Liver (tissue), 9 donors: Measurements from ENCODE around the gene NUCB2. TPM values are rescaled to one million over a fixed set of nuclear protein-coding genes. Genes with fewer than 3 reads are reported as not detected.

Source experiments
- DNase-seq: peaks from one replicate; pipeline ENCODE4 v3.0.0-alpha.2; 2017; ENCODE audit warnings: low spot score
- H3K27ac ChIP-seq, 2 donors: one replicate each; pipeline ENCODE4 v1.7.0; 2013; ENCODE audit warnings: inconsistent platforms in 2 of 2, low read length in 2 of 2, control low read depth in 1 of 2, low read depth in 1 of 2, mild to moderate bottlenecking in 1 of 2
- H3K27me3 ChIP-seq, 4 donors: one replicate each; pipeline versions ENCODE4 v1.6.1 to v1.7.0; 2013; ENCODE audit warnings: low read length in 3 of 4, inconsistent platforms in 1 of 4, mild to moderate bottlenecking in 1 of 4, moderate library complexity in 1 of 4; ENCODE audit not compliant: control insufficient read depth in 4 of 4, insufficient read depth in 4 of 4
- H3K36me3 ChIP-seq, 4 donors: one replicate each; pipeline versions ENCODE4 v1.6.1 to v1.7.0; 2013; ENCODE audit warnings: low read length in 3 of 4, mild to moderate bottlenecking in 3 of 4, low read depth in 1 of 4, moderate library complexity in 1 of 4; ENCODE audit not compliant: control insufficient read depth in 4 of 4, insufficient read depth in 3 of 4
- H3K4me1 ChIP-seq, 4 donors: one replicate each; pipeline versions ENCODE4 v1.6.1 to v1.7.0; 2013; ENCODE audit warnings: low read length in 3 of 4, mild to moderate bottlenecking in 3 of 4, moderate library complexity in 1 of 4; ENCODE audit not compliant: control insufficient read depth in 4 of 4, insufficient read depth in 4 of 4
- H3K4me3 ChIP-seq, 3 donors: one replicate each; pipeline versions ENCODE4 v1.6.1 to v1.7.0; 2013; ENCODE audit warnings: low read length in 3 of 3, control low read depth in 1 of 3, low read depth in 1 of 3, mild to moderate bottlenecking in 1 of 3
- H3K9ac ChIP-seq, 2 donors: one replicate each; pipeline ENCODE4 v1.7.0; 2013; ENCODE audit warnings: low read length in 2 of 2, mild to moderate bottlenecking in 2 of 2, moderate library complexity in 2 of 2, control low read depth in 1 of 2, low read depth in 1 of 2
- H3K9me3 ChIP-seq, 4 donors: one replicate each; pipeline versions ENCODE4 v1.6.1 to v1.7.0; 2013; ENCODE audit warnings: low read length in 3 of 4; ENCODE audit not compliant: control insufficient read depth in 4 of 4
- ATF3 ChIP-seq: IDR thresholded peaks from 2 replicates; pipeline ENCODE4 v1.6.1; 2016; ENCODE audit warnings: antibody characterized with exemption
- CTCF ChIP-seq: fragments of 150-350 bp; IDR thresholded peaks from 2 replicates; pipeline ENCODE4 v1.5.1; 2017; ENCODE audit warnings: improper control_type of control experiment, low read depth, low read length; ENCODE audit not compliant: missing input control
- EGR1 ChIP-seq, 2 donors: IDR thresholded peaks; 2 replicates each; pipeline ENCODE4 v1.6.1; 2016 to 2018; ENCODE audit warnings: antibody characterized with exemption in 2 of 2, low read depth in 2 of 2
- FOXA1 ChIP-seq: IDR thresholded peaks from 2 replicates; pipeline ENCODE4 v1.6.1; 2016; ENCODE audit warnings: antibody characterized with exemption
- FOXA2 ChIP-seq: IDR thresholded peaks from 2 replicates; pipeline ENCODE4 v1.6.1; 2016; ENCODE audit warnings: antibody characterized with exemption
- GABPA ChIP-seq, 2 donors: IDR thresholded peaks in 1 of 2; conservative IDR thresholded peaks in 1 of 2; 2 replicates each; pipeline ENCODE4 v1.6.1; 2016; ENCODE audit warnings: antibody characterized with exemption in 2 of 2, mild to moderate bottlenecking in 1 of 2, moderate library complexity in 1 of 2
- HNF4G ChIP-seq: IDR thresholded peaks from 2 replicates; pipeline ENCODE4 v1.6.1; 2016; ENCODE audit warnings: antibody characterized with exemption
- JUND ChIP-seq, 2 donors: IDR thresholded peaks; 2 replicates each; pipeline ENCODE4 v1.6.1; 2016; ENCODE audit warnings: antibody characterized with exemption in 2 of 2
- MAX ChIP-seq: IDR thresholded peaks from 2 replicates; pipeline ENCODE4 v1.6.1; 2016; ENCODE audit warnings: antibody characterized with exemption
- NR2F2 ChIP-seq: IDR thresholded peaks from 2 replicates; pipeline ENCODE4 v1.6.1; 2016; ENCODE audit warnings: antibody characterized with exemption
- RAD21 ChIP-seq, 2 donors: IDR thresholded peaks; 2 replicates each; pipeline ENCODE4 v1.6.1; 2016; ENCODE audit warnings: antibody characterized with exemption in 2 of 2, mild to moderate bottlenecking in 2 of 2
- REST ChIP-seq: IDR thresholded peaks from 2 replicates; pipeline ENCODE4 v1.6.1; 2016; ENCODE audit warnings: antibody characterized with exemption, mild to moderate bottlenecking
- RXRA ChIP-seq, 2 donors: IDR thresholded peaks; 2 replicates each; pipeline ENCODE4 v1.6.1; 2017 to 2018; ENCODE audit warnings: antibody characterized with exemption in 2 of 2, mild to moderate bottlenecking in 1 of 2
- SP1 ChIP-seq: IDR thresholded peaks from 2 replicates; pipeline ENCODE4 v1.6.1; 2018; ENCODE audit warnings: antibody characterized with exemption, mild to moderate bottlenecking
- YY1 ChIP-seq: IDR thresholded peaks from 2 replicates; pipeline ENCODE4 v1.6.1; 2016; ENCODE audit warnings: antibody characterized with exemption, mild to moderate bottlenecking
- ZBTB33 ChIP-seq: IDR thresholded peaks from 2 replicates; pipeline ENCODE4 v1.6.1; 2016; ENCODE audit warnings: antibody characterized with exemption
- WGBS: extraction: QIAGEN DNeasy Blood & Tissue Kit; methylation state at CpG from one replicate; pipeline ENCODE4 v1.1.7; 2013; 5-methylcytosine and 5-hydroxymethylcytosine counted together
- polyA plus RNA-seq, 2 donors: library from polyadenylated mRNA; stranded (reverse) in 1 of 2; unstranded in 1 of 2; fragments of 200-250 nt in 1 of 2; fragments of >200 nt in 1 of 2; fragmentation: Nextera tagmentation in 1 of 2; extraction: Ambion mirVana in 1 of 2; gene quantifications; one replicate each; pipeline versions ENCODE4 v1.2.1 to v1.2.3, GENCODE V29; 2013 to 2015
- total RNA-seq, 2 donors: library from RNA; depleted of rRNA; stranded (reverse); fragments of >200 nt; gene quantifications; one replicate each; pipeline ENCODE4 v1.2.3, GENCODE V29; 2014
- donor health status: healthy.
- donor health status: healthy.
- donor health status: healthy.
- donor health status: healthy.
- donor health status: healthy.

The NUCB2 gene
- total and polyA plus RNA-seq, 4 donors: 68.5 to 112 (median 103) TPM

GRCh38 chr11:17287058-17287457 lies 10.5 kb downstream of the NUCB2 start:
- no peaks in the 10 kb centered on the region for H3K4me1 ChIP-seq
- H3K9me3 ChIP-seq: no peaks in the 10 kb centered on the region
- H3K9ac ChIP-seq: no peak overlapping the region
- H3K36me3 ChIP-seq: peaks cover 2 to 17% (median 4%) of the 10 kb centered on the region in 4 donors
- H3K27me3 ChIP-seq: no peaks in the 10 kb centered on the region
- no peak for DNase-seq
- no peak overlapping the region for H3K27ac ChIP-seq
- TF ChIP-seq REST: no peak
- TF ChIP-seq GABPA (IDR thresholded peaks at IDR 0.05 in 1 of 2, conservative IDR thresholded peaks at IDR 0.05 in 1 of 2): no peak
- TF ChIP-seq JUND (IDR thresholded peaks at IDR 0.05): no peak
- TF ChIP-seq RXRA (IDR thresholded peaks at IDR 0.05): no peak
- TF ChIP-seq FOXA2: no peak
- TF ChIP-seq CTCF: no peak
- TF ChIP-seq HNF4G: no peak
- no peak for TF ChIP-seq YY1
- TF ChIP-seq RAD21 (IDR thresholded peaks at IDR 0.05): no peak
- no peak for TF ChIP-seq SP1
- TF ChIP-seq NR2F2: no peak
- TF ChIP-seq ZBTB33: no peak
- no peak for TF ChIP-seq MAX
- no peak for TF ChIP-seq FOXA1
- no peak for TF ChIP-seq ATF3
- H3K4me3 ChIP-seq: no peak overlapping the region
- 91% methylated on average over 4 of the region's 4 CpGs for WGBS

GRCh38 chr11:17291710-17292109 lies 15.2 kb downstream of the NUCB2 start:
- Histone ChIP-seq H3K36me3 (peaks cover 0 to 5% (median 4%) of the 10 kb centered on the region in 4 donors), H3K9ac (no peak overlapping the region), H3K9me3 (no peaks in the 10 kb centered on the region), H3K27ac (no peak overlapping the region), H3K27me3 (no peaks in the 10 kb centered on the region), H3K4me1 (no peaks in the 10 kb centered on the region), H3K4me3 (no peak overlapping the region)
- WGBS: 93% methylated on average over 1 of the region's 1 CpG
- DNase-seq: no peak
- TF ChIP-seq FOXA2 (no peak), YY1 (no peak), EGR1 (IDR thresholded peaks at IDR 0.05; ENCODE audit: low read depth in 2 of 2) (no peak)
